ENCODE measurements around the gene RANBP3.

RANBP3 gene

DNA sequence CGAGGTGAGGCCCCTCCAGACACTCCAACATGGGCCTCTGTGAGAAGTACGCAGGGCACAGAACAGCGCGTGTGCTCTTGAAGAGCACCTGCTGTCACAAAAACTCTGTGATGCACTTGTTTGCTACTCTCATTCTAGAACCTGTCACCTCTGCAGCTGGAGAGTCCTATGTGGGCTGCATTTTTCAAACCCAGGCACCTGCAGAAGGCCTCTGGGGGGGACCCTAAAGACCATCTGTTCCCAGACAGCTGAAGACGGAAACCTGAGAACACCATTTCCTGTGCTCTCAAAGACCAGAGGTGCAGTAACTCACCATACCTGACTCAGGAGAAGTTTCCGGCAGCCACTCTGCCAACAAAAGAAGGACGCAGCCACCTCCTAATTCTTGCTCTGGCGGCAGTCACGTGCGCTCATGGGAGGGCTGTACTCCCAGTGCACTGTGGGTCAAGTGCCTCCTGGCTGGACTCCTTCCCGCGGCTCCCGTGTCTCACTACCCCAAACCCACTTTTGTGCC lies 28.1 kb downstream of the RANBP3 start:
- DNase-seq (ENCODE audit: low spot score) = no peak

DNA sequence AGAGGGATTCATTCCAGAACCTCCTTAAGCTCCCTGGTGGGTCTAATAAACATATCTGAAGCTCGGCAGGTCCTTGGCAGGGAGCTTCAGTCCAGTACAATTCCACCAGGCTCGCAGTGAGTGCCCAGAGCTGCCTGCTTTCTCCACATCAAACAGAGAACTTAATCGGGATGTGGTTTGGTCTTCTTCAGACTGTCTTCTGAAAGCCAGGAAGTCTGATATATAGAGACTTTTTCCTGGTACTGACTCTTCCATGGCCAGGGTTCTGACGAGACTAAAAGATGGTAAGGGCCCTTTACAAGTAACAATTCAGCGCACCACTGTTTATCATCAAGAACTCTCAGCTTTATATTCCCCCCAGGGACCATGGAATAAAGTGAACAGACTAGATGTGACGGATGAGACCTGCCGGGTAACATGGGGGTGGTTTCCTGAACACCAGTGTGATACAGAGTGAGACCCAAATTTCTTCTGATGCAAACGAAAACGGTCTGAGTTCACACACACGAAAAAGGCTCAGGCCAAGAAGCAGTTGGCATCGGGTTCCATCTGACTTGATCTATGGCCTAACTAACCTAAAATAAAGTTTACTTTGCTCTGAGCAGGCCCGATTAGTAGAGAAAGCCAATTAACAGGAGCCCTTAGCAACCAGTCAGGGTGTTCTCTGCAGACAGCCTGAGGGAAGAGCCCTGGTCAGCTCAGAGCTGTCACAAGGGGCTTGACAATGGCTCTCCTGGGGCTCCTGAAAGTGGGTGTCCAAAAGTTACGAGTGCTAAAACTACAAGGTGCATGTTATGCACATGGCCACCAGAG lies 29.0 kb downstream of the RANBP3 start:
- DNase-seq (ENCODE audit: low spot score) = peak; percentile 53

DNA sequence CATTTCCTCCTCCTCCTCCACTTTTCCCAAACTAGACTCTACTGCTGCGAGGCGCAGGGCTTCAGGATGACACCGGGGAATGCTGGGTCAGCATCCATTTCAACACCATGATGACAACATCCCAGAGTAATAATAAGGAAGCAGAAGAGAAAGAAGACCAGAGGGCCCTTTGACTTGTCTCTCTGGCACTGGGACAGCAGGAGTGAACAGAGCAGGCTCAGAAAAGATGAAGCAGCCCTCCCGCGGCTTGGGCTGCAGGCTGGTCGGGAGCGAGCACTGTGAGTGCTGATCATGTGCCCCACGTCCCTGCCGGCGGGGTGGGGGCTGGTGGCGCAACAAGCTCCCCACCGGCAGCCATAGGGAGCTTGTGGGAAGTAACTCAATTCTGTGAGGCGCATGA lies 30.5 kb downstream of the RANBP3 start:
- peak; percentile 94 for DNase-seq (ENCODE audit: low spot score)

DNA sequence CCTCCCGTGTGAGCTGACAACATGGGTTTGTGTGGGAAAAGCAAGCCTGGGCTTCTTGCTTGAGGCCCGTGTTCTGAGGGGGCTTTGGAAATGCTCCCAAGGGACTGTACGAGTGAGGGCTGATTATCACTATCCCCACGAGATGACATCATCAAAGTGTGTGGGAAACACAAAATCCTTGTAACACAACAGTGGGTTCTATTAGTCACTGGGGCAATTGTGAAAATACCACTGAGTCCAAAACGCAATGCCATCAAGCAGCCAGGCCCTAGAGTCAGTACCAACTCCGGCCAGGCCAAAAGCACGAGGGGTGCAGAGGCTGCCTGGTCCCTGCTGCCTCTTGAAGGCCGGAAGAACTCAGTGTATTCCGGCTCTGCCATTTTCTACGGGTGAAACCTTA lies 34.3 kb downstream of the RANBP3 start:
- DNase-seq (ENCODE audit: low spot score) = no peak

DNA sequence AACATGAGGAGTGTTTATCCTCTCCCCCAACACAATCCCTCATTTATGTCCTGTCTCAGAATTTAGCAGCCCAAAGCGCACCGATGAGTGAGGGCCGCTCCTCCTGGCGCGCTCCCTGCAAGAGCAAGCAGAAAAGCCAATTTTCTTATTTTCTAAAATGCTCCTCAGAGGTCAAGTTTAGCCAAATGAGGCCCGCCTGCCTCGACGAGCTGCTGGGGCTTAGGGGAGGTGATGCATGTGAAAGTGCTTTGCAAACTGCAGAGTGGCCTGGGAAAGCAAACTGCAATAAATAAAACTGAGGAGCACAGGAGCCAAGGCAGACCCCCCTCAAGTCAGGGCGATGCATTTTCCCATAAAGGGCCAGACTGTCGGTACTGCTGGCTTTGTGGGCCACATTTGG lies 34.9 kb downstream of the RANBP3 start:
- no peak for DNase-seq (ENCODE audit: low spot score)

DNA sequence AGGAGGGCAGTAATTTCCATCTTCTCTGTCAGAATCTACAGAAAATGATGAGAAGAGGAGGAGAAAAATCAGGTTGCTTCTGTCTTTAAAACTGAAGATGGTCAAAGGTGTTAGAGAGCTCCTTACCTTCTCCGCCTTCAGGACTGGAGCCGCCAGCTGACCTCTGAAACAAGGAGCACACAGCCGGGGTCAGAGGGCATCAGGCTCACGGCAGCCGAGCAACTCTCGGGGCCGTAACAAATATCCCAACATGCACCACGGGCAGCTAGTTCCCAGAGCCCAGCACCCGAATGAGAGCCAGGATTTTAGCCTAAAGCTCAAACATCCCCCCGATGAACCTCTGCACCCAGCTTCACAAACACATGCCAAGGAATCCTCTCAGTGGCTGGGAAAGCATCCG lies 36.3 kb downstream of the RANBP3 start:
- no peak for DNase-seq (ENCODE audit: low spot score)

DNA sequence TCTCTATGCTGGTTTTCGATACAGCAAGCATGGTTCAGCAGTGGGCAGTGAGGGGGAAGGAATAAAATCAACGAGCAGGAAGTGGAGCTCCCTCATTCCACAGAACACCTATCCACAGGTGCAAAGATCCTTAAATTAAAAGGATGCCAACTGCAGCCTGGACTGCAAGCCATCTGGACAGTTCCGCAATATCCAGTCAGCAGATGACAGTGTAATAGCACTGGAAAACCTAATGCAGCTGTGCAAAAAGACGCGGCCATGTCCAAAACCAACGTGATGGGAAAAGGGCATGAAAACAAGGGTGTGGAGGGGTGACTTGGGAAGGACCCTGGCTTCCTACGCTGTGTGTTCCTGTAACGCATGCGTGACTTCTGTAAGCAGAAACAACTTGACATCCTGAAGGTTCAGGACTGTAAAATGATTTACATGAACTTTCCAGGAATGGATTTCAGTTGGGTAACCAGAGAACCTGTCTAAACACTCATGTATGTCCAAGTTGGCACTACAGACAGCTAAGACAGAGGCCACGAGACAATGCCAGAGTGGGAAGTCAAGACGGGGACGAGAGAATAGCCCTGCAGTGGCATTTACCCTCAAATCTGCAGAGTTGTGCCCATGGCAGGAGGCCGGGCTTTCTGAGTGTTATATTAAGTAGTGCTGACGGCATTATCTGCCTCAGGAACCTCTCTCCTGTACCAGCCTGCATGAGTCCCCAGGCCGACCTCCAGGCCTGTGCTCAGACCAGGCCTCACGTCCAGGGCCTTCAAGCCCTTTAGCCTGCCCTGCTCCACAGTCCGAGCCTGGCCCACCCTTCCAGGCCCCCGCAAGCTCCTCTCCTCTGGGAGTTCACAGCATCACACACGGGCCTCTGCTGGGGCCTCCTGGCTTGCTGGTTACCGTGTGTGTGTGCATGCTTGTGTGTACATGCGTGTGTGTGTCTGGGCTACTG lies 37.4 kb downstream of the RANBP3 start:
- no peak for DNase-seq (ENCODE audit: low spot score)

DNA sequence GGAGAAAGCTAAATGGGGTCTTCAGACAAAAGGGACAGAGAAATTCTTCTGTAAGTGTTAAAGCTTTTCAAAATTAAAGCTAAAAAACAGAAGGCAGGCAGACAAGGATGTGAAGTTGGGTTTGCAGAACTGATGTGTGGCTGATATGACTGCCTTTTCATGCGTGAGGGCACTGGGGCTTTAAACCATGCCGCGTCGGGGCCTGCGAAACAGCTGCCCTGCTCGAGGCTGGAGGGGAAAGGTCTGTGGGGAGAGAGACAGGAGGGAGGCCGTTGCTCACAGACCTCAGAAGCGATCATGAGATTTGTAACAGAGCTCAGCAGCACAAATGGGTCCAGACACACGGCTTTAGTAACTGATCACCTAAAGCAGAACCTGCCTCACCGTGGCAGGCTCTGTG lies 40.4 kb downstream of the RANBP3 start:
- DNase-seq (ENCODE audit: low spot score) = no peak

DNA sequence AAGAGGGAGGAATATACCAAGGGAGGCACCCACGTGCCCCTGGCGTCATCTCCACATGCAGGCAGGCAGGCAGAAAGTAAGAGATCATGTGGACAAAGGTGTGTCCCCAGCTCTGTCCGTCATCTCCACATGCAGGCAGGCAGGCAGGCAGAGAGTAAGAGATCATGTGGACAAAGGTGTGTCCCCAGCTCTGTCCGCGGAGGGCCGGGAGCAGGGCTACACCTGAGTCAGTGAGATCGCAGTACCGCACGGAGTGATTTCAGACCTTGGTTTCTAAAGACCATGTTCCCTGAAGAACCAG lies 41.7 kb downstream of the RANBP3 start:
- no peak for DNase-seq (ENCODE audit: low spot score)

DNA sequence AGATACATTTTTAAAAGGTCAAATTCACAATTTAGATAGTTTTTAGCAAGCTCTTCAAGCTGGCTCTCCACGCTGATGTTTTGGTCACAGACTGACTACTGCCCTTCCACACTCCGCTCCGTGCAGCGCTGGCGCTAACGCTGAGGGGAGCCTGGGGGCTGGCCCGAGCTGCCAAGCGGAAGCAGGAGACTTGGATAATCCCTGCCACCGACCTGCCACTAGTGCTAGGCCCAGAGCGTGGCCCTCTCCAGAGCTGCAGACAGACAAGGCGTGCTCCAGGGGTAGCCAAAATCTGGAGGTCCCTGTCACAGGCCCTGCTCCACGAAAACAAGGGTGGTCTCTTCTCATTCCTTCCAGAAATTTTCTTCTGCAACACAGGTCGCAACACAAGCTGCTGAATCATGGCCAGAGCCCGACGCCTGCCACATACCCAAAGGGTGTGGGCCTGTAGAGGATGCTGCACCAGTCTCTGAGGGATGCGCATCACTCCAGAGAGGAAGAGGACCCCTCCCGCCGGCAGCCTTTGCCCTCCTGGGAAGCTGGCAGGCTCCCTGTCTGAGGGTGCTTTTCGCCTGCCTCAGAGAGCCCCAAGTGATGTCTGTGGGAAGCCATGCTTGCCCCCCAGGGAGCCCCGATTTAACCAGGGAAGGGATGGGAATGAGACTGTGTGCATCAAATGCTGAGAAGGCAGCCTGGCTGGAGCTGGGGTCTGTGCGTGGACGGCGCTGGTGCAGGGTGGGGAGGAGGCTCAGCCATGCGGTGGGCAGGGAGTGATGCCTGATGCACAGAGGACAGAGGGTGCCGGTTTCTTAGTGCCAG lies 42.3 kb downstream of the RANBP3 start:
- no peak for DNase-seq (ENCODE audit: low spot score)

DNA sequence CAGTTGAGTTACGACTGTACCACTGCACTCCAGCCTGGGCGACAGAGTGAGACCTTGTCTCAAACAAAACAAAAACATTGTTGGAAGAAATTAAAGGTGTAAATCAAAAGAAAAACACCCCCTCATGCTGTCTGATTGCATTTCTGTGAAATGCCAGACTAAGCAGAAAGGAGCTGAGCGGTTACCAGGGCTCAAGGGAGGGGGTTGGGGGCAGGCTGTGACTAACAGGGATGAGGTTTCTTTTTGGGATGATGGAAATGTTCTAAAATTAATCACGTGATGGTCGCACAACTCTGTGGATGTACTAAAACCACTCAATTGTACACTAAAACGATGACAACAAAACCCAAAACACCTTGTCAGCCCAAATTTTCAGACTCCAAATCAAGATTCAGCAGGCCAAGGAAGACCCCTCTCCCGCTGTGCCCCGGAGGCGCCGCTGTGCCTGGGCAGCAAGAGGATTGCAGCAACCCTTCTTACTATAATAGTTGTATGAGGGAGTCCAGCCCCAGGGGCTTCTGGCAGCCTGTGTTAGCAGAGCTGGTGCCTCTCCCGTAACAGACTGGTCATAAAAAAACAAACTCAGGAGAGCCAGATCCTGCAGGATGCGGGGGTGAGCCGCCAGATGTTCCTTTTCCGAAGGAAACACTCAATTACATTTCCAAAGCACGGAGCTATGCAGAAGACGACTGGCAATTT lies 43.0 kb downstream of the RANBP3 start:
- DNase-seq (ENCODE audit: low spot score) = no peak

DNA sequence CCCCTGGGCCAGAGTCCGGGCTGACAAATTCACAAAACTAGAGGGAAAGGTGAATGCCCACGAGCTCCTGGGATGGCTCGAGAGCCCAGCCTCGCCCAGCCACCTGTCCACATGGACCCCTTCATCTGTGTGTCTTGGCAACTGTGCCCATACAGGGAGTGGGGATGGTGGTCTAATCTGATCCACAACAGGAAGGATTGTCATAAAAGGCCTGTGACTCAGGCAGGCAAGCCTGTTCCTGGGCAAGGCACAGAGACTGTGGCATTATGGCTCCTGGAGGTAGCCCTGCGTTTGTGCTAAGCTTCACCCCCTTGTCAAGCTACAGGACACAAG lies 43.9 kb downstream of the RANBP3 start:
- no peak for DNase-seq (ENCODE audit: low spot score)

DNA sequence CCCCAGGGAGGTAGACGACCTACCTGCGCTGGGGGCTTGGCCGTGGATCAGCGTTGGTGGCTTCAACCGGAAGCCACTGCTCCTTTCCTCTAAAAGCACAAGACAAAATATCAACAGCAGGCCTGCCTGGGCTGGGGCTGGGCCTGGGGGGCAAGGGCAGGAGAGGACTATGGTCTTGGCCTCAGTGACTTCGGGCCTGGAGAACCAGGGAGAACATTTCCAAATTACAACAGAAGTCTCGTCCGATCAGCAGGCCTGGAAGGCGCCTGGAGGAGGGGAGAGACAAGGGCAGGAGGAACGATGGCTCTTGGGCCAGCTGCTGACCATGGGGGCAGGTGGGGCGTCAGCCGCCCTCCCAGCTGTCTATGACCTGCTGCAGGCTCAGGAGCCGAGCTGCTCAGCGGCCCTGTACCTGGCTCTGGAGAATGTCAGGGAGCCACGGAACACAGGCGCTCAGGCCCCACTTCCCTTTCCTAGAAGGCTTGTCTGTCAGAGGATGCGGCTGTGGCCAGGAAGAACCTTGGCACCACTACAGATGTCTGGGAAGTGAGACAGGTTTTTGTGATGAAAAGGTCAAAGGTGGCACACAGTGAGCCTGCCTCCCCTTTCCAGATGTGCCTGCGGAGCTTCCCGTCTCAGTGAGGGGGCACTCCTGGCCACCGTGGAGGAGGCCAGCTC lies 44.4 kb downstream of the RANBP3 start:
- DNase-seq (ENCODE audit: low spot score) = no peak

DNA sequence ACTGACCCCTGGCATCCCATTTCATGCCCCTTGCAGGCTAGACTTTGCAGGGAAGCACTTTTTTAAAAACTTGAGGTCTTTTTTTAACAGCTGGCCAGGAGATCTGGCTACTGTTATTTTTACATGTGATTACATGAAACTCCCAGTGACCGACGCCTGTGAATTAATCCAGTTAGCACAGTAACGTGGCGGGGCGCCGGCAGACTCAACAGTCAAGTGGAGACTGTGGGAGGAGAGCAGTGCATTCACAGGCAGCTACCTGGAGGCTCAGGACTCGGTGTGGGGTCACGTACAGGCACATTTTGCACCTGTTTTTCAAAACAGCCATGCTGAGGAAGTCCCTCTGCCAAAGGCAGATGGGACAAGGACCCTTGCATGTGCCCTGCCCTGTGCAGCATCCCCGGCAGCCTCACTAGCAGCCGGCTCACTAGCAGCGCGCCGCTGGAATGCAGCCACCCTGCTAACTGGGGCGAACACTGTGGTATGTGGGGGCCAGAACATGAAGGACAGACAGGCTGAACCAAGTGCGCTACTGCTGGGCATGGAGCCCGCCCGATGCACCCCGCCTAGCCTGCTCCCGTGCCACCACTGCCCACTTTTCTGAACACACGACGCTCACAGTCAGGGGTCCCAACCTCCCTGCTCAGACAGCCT lies 45.2 kb downstream of the RANBP3 start:
- DNase-seq (ENCODE audit: low spot score) = no peak

DNA sequence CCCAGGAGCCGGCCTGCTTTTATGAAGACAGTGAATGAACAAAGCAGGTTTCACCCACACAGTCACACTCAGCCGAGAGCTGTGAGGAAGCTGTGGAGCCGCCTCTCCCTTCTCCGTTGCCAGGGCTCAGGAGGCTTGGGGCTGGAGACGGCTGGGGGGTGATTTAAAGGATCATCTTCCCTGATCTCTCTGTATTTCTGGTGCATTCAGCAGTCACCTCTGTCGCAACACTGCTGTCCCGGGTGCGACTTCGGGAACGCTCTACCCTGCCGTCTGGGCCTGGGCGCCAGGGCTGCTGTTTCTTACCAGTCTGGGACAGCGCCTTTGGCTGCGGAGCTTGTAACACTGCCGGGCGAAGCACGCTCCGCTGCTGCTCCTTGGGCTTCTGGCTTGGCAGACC lies 45.8 kb downstream of the RANBP3 start:
- DNase-seq (ENCODE audit: low spot score) = peak; percentile 56

DNA sequence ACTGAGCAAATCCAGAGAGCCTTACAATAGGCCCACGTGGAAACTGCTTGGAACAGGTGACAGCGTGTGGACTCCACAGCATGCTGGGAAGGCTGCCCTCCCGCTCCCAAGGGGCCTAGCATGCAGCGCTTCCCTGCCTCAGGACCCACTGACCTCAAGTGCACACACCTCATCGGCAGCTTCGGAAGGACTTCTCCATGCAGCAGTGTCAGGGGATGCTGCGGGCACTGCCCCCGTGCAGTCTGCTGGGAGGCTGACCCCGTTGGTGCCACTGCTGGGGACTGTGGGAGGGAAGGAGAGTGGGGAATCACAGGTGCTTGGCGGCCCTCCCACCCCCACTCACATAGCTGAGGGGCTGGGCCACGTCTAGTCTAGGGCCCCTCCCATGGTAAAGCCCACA lies 46.7 kb downstream of the RANBP3 start:
- no peak for DNase-seq (ENCODE audit: low spot score)

DNA sequence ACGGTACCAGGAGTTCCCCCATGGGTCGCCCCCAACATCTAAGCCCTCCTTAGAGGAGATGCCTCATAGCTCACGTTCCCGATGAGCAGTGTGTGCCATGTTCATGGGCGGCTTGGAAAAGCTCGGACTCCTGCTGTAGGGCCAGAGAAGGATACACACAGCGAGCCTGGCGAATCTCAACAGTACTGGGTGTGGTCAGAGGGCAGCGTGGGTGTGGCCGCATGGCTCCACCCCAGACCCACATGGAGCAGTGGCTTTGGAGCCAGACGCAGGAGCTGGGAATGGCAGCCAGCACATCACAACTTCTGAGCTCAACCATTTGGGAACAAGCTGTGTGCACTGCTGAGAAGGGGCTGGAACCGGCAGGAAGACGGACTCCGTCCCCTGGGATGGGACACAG lies 48.3 kb downstream of the RANBP3 start:
- DNase-seq (ENCODE audit: low spot score) = no peak

DNA sequence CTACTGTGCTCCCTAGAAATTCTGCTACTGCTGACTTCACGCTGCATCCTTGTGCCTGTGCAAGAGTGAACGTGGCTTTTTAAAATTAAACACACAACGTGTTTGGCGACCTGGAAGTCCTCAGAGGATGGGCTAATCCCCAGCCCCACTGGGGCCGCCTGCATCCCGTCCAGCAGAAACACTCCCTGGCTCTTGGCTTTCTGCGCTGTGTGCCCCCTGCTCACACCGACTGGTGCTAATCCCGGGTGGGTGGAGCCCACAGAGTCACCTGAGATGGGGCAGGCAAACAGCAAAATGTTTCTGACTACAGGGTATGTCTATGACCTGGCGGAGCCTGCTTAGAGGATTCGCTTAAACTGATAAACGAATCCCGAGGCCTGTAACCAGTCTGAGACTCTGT lies 48.8 kb downstream of the RANBP3 start:
- no peak for DNase-seq (ENCODE audit: low spot score)

DNA sequence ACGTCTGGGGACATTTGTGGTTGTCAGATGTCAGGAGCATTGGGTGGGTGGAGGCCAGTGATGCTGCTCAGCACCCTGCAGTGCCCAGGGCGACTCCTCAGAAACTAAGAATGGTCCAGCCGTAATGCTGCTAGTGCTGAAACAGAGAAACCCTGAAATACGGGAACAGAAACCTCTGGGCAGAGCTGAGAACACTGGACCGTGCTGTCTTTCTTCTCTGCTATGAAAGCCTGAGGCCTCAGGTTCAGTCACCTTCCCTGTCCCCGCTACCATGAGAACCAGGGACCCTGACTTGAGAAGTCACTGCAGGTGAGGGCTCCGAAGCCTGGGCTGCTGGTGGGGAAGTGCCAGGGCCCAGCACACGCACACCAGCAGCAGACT lies 50.5 kb downstream of the RANBP3 start:
- no peak for DNase-seq (ENCODE audit: low spot score)

DNA sequence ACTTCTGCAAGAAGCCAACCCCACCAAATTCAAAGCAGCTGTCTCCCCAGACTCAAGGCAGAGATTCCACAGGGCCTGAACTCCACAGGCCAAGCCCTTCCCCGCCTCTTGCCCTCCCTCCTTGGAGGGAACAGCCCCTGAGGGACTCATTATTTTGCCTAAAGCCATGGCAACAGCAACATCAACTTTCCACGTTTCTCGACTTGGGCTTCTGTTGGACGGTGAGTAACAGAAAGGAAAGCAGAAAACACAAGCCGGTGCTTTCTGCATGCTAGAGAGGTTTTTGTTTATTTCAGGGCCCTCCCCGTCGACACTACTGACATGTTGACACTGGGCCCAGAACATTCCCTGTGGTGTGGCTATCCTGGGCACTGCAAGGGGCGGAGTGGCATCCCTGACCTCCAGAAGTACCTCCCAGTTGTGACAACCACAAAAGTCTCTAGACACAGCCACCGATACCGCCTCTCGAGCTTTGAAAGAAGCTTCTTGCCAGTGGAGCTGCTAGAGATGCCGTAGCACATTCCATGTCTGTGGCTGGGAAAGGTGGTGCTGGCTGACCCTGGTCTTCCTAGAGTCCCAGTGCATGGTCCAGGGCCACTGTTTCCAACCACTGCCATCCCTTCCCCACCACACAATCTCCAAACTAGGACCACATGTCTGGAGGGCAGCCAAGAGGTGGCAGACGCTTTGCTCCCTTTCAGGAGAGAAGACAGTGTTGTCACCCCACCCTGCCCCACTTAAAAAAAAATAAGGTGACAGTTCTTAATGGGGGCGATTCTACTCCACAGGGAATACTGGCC lies 51.1 kb downstream of the RANBP3 start:
- DNase-seq (ENCODE audit: low spot score) = no peak

Data from Ammon's horn (tissue), 1 donor.